Measurements from ENCODE around the gene CCDC195. TPM values are rescaled to one million over a fixed set of nuclear protein-coding genes. Genes with fewer than 3 reads are reported as not detected.
"Not testable (repeated sequence)": the region's sequence is repeated elsewhere in the genome, so short reads cannot be mapped to it uniquely, and the experiment has no call there.

CCDC195 gene
- total and polyA plus RNA-seq, 5 donors from 2014 or later, result not detected

GRCh38 chr2:224666951-224667553 is 49.1 kb downstream of the CCDC195 start:
- no peak for DNase-seq
- Histone ChIP-seq H3K36me3 (ENCODE audit: control insufficient read depth, insufficient read depth, low read length) (no peaks in the 10 kb centered on the region), H3K27ac (ENCODE audit: insufficient read depth, low read length, poor library complexity, severe bottlenecking) (no peak overlapping the region), H3K27me3 (ENCODE audit: control insufficient read depth, insufficient read depth, low read length) (no peaks in the 10 kb centered on the region), H3K4me1 (ENCODE audit: control insufficient read depth, insufficient read depth, low read length, poor library complexity, severe bottlenecking) (no peaks in the 10 kb centered on the region), H3K4me3 (ENCODE audit: low read depth, low read length) (no peak overlapping the region), H3K9me3 (ENCODE audit: control insufficient read depth in 2 of 2, low read length in 2 of 2) (peaks cover 0 to 6% of the 10 kb centered on the region in 2 experiments)
- H3K27ac Mint-ChIP-seq, result no peak overlapping the region
- no peak for ATAC-seq (ENCODE audit: low read depth in 2 of 2)
- H3K36me3 Mint-ChIP-seq, result peaks cover 1% of the 10 kb centered on the region
- H3K4me3 Mint-ChIP-seq, result no peak overlapping the region
- peaks cover 10% of the 10 kb centered on the region for H3K27me3 Mint-ChIP-seq
- peaks cover 0 to 2% (median 0%) of the 10 kb centered on the region in 4 donors for H3K4me1 Mint-ChIP-seq
- H3K9me3 Mint-ChIP-seq, result peaks cover 0 to 11% (median 3%) of the 10 kb centered on the region in 7 donors

- not testable (repeated sequence) for H3K36me3 Mint-ChIP-seq; H3K4me1 Mint-ChIP-seq; H3K4me1 ChIP-seq (ENCODE audit: control insufficient read depth, insufficient read depth, low read length, poor library complexity, severe bottlenecking); H3K9me3 ChIP-seq (ENCODE audit: control insufficient read depth in 2 of 2, low read length in 2 of 2); H3K27ac Mint-ChIP-seq; H3K4me3 Mint-ChIP-seq; DNase-seq; H3K36me3 ChIP-seq (ENCODE audit: control insufficient read depth, insufficient read depth, low read length); H3K4me3 ChIP-seq (ENCODE audit: low read depth, low read length); H3K27me3 ChIP-seq (ENCODE audit: control insufficient read depth, insufficient read depth, low read length); H3K27ac ChIP-seq (ENCODE audit: insufficient read depth, low read length, poor library complexity, severe bottlenecking); H3K27me3 Mint-ChIP-seq; ATAC-seq (ENCODE audit: low read depth in 2 of 2)
- H3K9me3 Mint-ChIP-seq, result peaks cover 0 to 14% (median 5%) of the 10 kb centered on the region in 7 donors
These were observed 52.8 kb downstream of the CCDC195 start for GRCh38 chr2:224663322-224663721.

GRCh38 chr2:224661708-224662107 is 54.5 kb downstream of the CCDC195 start:
- H3K27me3 Mint-ChIP-seq; ATAC-seq (ENCODE audit: low read depth in 2 of 2); H3K36me3 ChIP-seq (ENCODE audit: control insufficient read depth, insufficient read depth, low read length); H3K4me3 Mint-ChIP-seq; H3K4me1 ChIP-seq (ENCODE audit: control insufficient read depth, insufficient read depth, low read length, poor library complexity, severe bottlenecking); H3K4me1 Mint-ChIP-seq; DNase-seq; H3K27ac ChIP-seq (ENCODE audit: insufficient read depth, low read length, poor library complexity, severe bottlenecking); H3K4me3 ChIP-seq (ENCODE audit: low read depth, low read length); H3K36me3 Mint-ChIP-seq; H3K27ac Mint-ChIP-seq; H3K9me3 ChIP-seq (ENCODE audit: control insufficient read depth in 2 of 2, low read length in 2 of 2); H3K27me3 ChIP-seq (ENCODE audit: control insufficient read depth, insufficient read depth, low read length): not testable (repeated sequence)
- peaks cover 0 to 14% (median 5%) of the 10 kb centered on the region in 7 donors for H3K9me3 Mint-ChIP-seq

GRCh38 chr2:224659714-224660113 is 56.5 kb downstream of the CCDC195 start:
- H3K27ac ChIP-seq (ENCODE audit: insufficient read depth, low read length, poor library complexity, severe bottlenecking), result no peak overlapping the region
- no peaks in the 10 kb centered on the region for H3K27me3 ChIP-seq (ENCODE audit: control insufficient read depth, insufficient read depth, low read length)
- Mint-ChIP-seq H3K4me3 (no peak overlapping the region), H3K27ac (no peak overlapping the region), H3K4me1 (peaks cover 0 to 2% (median 0%) of the 10 kb centered on the region in 4 donors), H3K27me3 (peaks cover 8% of the 10 kb centered on the region), H3K9me3 (peaks cover 0 to 14% (median 5%) of the 10 kb centered on the region in 7 donors), H3K36me3 (peaks cover 3% of the 10 kb centered on the region)
- DNase-seq (no peak), ATAC-seq (ENCODE audit: low read depth in 2 of 2) (no peak)
- H3K9me3 ChIP-seq (ENCODE audit: control insufficient read depth in 2 of 2, low read length in 2 of 2), result peaks cover 0 to 6% of the 10 kb centered on the region in 2 experiments
- no peaks in the 10 kb centered on the region for H3K36me3 ChIP-seq (ENCODE audit: control insufficient read depth, insufficient read depth, low read length)
- H3K4me1 ChIP-seq (ENCODE audit: control insufficient read depth, insufficient read depth, low read length, poor library complexity, severe bottlenecking), result no peaks in the 10 kb centered on the region
- H3K4me3 ChIP-seq (ENCODE audit: low read depth, low read length), result no peak overlapping the region

GRCh38 chr2:224658780-224659405 is 57.3 kb downstream of the CCDC195 start:
- Histone ChIP-seq H3K9me3 (ENCODE audit: control insufficient read depth in 2 of 2, low read length in 2 of 2) (peaks cover 0 to 3% of the 10 kb centered on the region in 2 experiments), H3K36me3 (ENCODE audit: control insufficient read depth, insufficient read depth, low read length) (no peaks in the 10 kb centered on the region), H3K4me1 (ENCODE audit: control insufficient read depth, insufficient read depth, low read length, poor library complexity, severe bottlenecking) (no peaks in the 10 kb centered on the region), H3K27ac (ENCODE audit: insufficient read depth, low read length, poor library complexity, severe bottlenecking) (no peak overlapping the region), H3K4me3 (ENCODE audit: low read depth, low read length) (no peak overlapping the region), H3K27me3 (ENCODE audit: control insufficient read depth, insufficient read depth, low read length) (no peaks in the 10 kb centered on the region)
- Mint-ChIP-seq H3K9me3 (peaks cover 0 to 14% (median 5%) of the 10 kb centered on the region in 7 donors), H3K27ac (no peak overlapping the region), H3K4me1 (peaks cover 0 to 2% (median 0%) of the 10 kb centered on the region in 4 donors), H3K4me3 (no peak overlapping the region), H3K36me3 (peaks cover 3% of the 10 kb centered on the region), H3K27me3 (peaks cover 8% of the 10 kb centered on the region)
- ATAC-seq (ENCODE audit: low read depth in 2 of 2) (no peak), DNase-seq (no peak)

- Histone ChIP-seq H3K27me3 (ENCODE audit: control insufficient read depth, insufficient read depth, low read length) (no peaks in the 10 kb centered on the region), H3K4me1 (ENCODE audit: control insufficient read depth, insufficient read depth, low read length, poor library complexity, severe bottlenecking) (no peaks in the 10 kb centered on the region), H3K4me3 (ENCODE audit: low read depth, low read length) (no peak overlapping the region), H3K27ac (ENCODE audit: insufficient read depth, low read length, poor library complexity, severe bottlenecking) (no peak overlapping the region), H3K9me3 (ENCODE audit: control insufficient read depth in 2 of 2, low read length in 2 of 2) (no peaks in the 10 kb centered on the region), H3K36me3 (ENCODE audit: control insufficient read depth, insufficient read depth, low read length) (no peaks in the 10 kb centered on the region)
- DNase-seq (no peak), ATAC-seq (ENCODE audit: low read depth in 2 of 2) (no peak)
- peaks cover 3% of the 10 kb centered on the region for H3K36me3 Mint-ChIP-seq
- H3K4me3 Mint-ChIP-seq, result no peak overlapping the region
- H3K9me3 Mint-ChIP-seq, result peaks cover 0 to 3% (median 1%) of the 10 kb centered on the region in 7 donors
- peaks cover 0 to 2% (median 0%) of the 10 kb centered on the region in 4 donors for H3K4me1 Mint-ChIP-seq
- H3K27me3 Mint-ChIP-seq, result peaks cover 8% of the 10 kb centered on the region
- H3K27ac Mint-ChIP-seq, result no peak overlapping the region
These were observed 58.8 kb downstream of the CCDC195 start for GRCh38 chr2:224657349-224657748.

GRCh38 chr2:224655006-224655537 is 61.1 kb downstream of the CCDC195 start:
- no peaks in the 10 kb centered on the region for H3K27me3 ChIP-seq (ENCODE audit: control insufficient read depth, insufficient read depth, low read length)
- H3K9me3 Mint-ChIP-seq, result peaks cover 0 to 1% (median 0%) of the 10 kb centered on the region in 7 donors
- no peak overlapping the region for H3K4me3 Mint-ChIP-seq
- H3K4me1 ChIP-seq (ENCODE audit: control insufficient read depth, insufficient read depth, low read length, poor library complexity, severe bottlenecking), result no peaks in the 10 kb centered on the region
- H3K36me3 Mint-ChIP-seq, result no peaks in the 10 kb centered on the region
- H3K27ac ChIP-seq (ENCODE audit: insufficient read depth, low read length, poor library complexity, severe bottlenecking), result no peak overlapping the region
- H3K36me3 ChIP-seq (ENCODE audit: control insufficient read depth, insufficient read depth, low read length), result no peaks in the 10 kb centered on the region
- H3K9me3 ChIP-seq (ENCODE audit: control insufficient read depth in 2 of 2, low read length in 2 of 2), result no peaks in the 10 kb centered on the region
- H3K27me3 Mint-ChIP-seq, result peaks cover 12% of the 10 kb centered on the region
- ATAC-seq (ENCODE audit: low read depth in 2 of 2) (no peak), DNase-seq (no peak)
- peaks cover 0 to 2% (median 0%) of the 10 kb centered on the region in 4 donors for H3K4me1 Mint-ChIP-seq
- no peak overlapping the region for H3K4me3 ChIP-seq (ENCODE audit: low read depth, low read length)
- no peak overlapping the region for H3K27ac Mint-ChIP-seq
